Measurements from ENCODE around the gene TMCC1.

DNA sequence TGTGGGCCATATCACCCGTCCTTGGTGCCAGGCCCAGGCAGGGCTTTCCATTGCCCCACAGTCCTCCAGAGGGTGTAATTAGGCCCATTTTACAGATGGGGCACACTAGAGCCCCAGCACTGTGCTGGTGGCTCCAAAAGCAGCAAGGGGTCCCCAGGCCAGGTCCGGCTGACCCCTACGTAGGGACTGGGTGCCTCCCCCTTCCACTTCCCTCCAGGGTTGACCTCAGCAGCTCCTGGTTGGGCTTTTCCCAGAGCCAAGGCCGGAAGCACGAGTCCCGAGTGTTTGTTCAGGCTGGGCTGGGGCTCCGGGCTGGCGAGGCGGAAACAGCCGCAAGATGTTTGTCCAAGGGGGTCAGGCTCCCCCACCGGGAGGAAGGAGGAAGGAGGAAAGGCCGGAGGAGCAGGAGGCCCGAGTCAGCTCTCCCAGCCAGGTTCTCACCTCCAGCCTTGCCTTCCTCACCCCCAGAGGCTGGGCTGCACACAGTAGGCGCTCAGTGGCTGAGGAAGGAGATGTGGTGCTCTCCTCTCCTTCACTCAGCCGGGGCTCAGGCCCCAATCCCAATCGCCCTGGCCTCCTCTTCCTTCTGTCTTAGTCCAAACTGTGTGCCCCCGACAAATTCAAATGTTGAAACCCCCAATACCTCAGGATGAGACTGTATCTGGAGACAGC is 269.9 kb downstream of the TMCC1 start:
- TF ChIP-seq CTCF (IDR thresholded peaks at IDR 0.05) (no peak), POLR2A (IDR thresholded peaks at IDR 0.05) (no peak), EP300 (IDR thresholded peaks at IDR 0.05) (no peak)
